OCI-LY1 (cell line): ENCODE results near the gene HNRNPM.

Experiments
- H2AFZ ChIP-seq: fragments of 200-600 bp; sonication (generic), shearing (Covaris generic); 2 replicates; pipeline ENCODE4 v1.6.0; 2014; ENCODE audit warnings: antibody characterized with exemption, mild to moderate bottlenecking, low read length
- H3F3A ChIP-seq: fragments of 200-600 bp; sonication (generic), shearing (Covaris generic); 2 replicates; pipeline ENCODE4 v1.6.0; 2014; ENCODE audit warnings: mild to moderate bottlenecking, antibody characterized with exemption, low read length, moderate library complexity; ENCODE audit not compliant: insufficient read depth
- H3K27ac ChIP-seq: fragments of 200-600 bp; sonication (generic); 2 replicates; pipeline ENCODE4 v1.5.1; 2014; ENCODE audit warnings: low read length, mixed run types, mild to moderate bottlenecking, low read depth; ENCODE audit not compliant: poor library complexity, severe bottlenecking
- H3K27me3 ChIP-seq: fragments of 200-600 bp; sonication (generic); 2 replicates; pipeline ENCODE4 v1.6.0; 2014; ENCODE audit warnings: antibody characterized with exemption, mild to moderate bottlenecking, low read length, moderate library complexity; ENCODE audit not compliant: insufficient read depth
- H3K36me3 ChIP-seq: fragments of 200-600 bp; sonication (generic); 2 replicates; pipeline ENCODE4 v1.6.1; 2014; ENCODE audit warnings: mild to moderate bottlenecking, antibody characterized with exemption, low read length, moderate library complexity, mixed read lengths; ENCODE audit not compliant: insufficient read depth
- H3K4me1 ChIP-seq: fragments of 200-600 bp; sonication (generic); 2 replicates; pipeline ENCODE4 v1.5.1; 2014; ENCODE audit warnings: mild to moderate bottlenecking, low read length, moderate library complexity; ENCODE audit not compliant: insufficient read depth, severe bottlenecking
- H3K4me2 ChIP-seq: fragments of 200-600 bp; sonication (generic), shearing (Covaris generic); 2 replicates; pipeline ENCODE4 v1.6.1; 2014; ENCODE audit warnings: low read length
- H3K4me3 ChIP-seq: fragments of 200-600 bp; sonication (generic); 2 replicates; pipeline ENCODE4 v1.5.1; 2014; ENCODE audit warnings: low read length, low read depth, mild to moderate bottlenecking, mixed read lengths; ENCODE audit not compliant: poor library complexity, severe bottlenecking
- H3K79me2 ChIP-seq: fragments of 200-600 bp; shearing (Covaris generic); 2 replicates; pipeline ENCODE4 v1.6.1; 2016; ENCODE audit warnings: mixed run types, low read length, mixed read lengths; ENCODE audit not compliant: insufficient read depth
- H3K9ac ChIP-seq: fragments of 200-600 bp; sonication (generic), shearing (Covaris generic); 2 replicates; pipeline ENCODE4 v1.6.1; 2014; ENCODE audit warnings: mild to moderate bottlenecking, low read length, mixed read lengths
- H3K9me2 ChIP-seq: fragments of 200-600 bp; sonication (generic), shearing (Covaris generic); 2 replicates; pipeline ENCODE4 v1.6.1; 2014; ENCODE audit warnings: low read depth, mild to moderate bottlenecking, low read length, mixed read lengths
- H3K9me3 ChIP-seq: fragments of 200-600 bp; shearing (Covaris generic); 2 replicates; pipeline ENCODE4 v1.6.1; 2014; ENCODE audit warnings: low read length, mixed read lengths
- H4K20me1 ChIP-seq: fragments of 200-600 bp; sonication (generic), shearing (Covaris generic); 2 replicates; pipeline ENCODE4 v1.6.0; 2016; ENCODE audit warnings: mild to moderate bottlenecking, low read length; ENCODE audit not compliant: insufficient read depth
- EZH2 ChIP-seq: fragments of 200-600 bp; sonication (generic), shearing (Covaris generic); IDR thresholded peaks from 2 replicates; pipeline ENCODE4 v1.8.0; 2017; ENCODE audit warnings: borderline replicate concordance, mixed run types, mild to moderate bottlenecking, antibody characterized with exemption, low read length, moderate library complexity, mixed read lengths
- TF ChIP-seq, protein P1 (sequence below): fragments of 200-600 bp; sonication (generic), shearing (Covaris generic); IDR thresholded peaks from 2 replicates; pipeline ENCODE4 v1.5.1; 2017; ENCODE audit warnings: mild to moderate bottlenecking, antibody characterized with exemption, low read length, moderate library complexity, mixed read lengths

HNRNPM gene

DNA sequence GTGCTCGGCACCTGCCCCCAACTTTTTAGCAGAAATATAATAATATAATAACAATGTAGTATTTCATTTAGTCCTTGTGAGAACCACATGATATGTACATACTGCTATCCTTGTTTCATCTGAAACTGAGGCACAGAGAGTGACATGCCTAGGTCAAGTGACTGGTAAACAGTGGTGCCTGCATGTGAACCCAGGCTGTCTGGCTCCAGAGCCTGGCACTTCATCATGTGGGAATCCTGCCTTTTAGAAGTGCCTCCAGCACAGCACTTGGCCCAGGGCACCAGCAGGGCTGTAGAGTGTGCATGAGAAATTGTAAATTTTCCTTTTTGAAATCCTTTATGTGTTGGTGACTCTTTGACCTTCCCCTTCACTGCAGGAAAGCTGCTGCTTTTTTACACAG lies 30.2 kb downstream of the HNRNPM start:
- peaks cover 5% of the 10 kb centered on the region; the same call in 1 of the 2 replicates for H4K20me1 ChIP-seq
- no peaks in the 10 kb centered on the region for H3K9me2 ChIP-seq
- H3K27me3 ChIP-seq: no peaks in the 10 kb centered on the region
- H3K9me3 ChIP-seq: no peaks in the 10 kb centered on the region
- H3K4me2 ChIP-seq: no peak overlapping the region
- peaks cover 90% of the 10 kb centered on the region for H3K36me3 ChIP-seq
- peak overlapping the region; percentile 92 for H3K27ac ChIP-seq
- H3K9ac ChIP-seq: no peak overlapping the region
- no peak overlapping the region for H3K4me3 ChIP-seq
- H3K4me1 ChIP-seq: peaks cover 36% of the 10 kb centered on the region
- H3K79me2 ChIP-seq: peaks cover 38% of the 10 kb centered on the region
- no peak overlapping the region for H2AFZ ChIP-seq
- peaks cover 4% of the 10 kb centered on the region; the same call in 1 of the 2 replicates for H3F3A ChIP-seq
- TF ChIP-seq, protein P1, sequence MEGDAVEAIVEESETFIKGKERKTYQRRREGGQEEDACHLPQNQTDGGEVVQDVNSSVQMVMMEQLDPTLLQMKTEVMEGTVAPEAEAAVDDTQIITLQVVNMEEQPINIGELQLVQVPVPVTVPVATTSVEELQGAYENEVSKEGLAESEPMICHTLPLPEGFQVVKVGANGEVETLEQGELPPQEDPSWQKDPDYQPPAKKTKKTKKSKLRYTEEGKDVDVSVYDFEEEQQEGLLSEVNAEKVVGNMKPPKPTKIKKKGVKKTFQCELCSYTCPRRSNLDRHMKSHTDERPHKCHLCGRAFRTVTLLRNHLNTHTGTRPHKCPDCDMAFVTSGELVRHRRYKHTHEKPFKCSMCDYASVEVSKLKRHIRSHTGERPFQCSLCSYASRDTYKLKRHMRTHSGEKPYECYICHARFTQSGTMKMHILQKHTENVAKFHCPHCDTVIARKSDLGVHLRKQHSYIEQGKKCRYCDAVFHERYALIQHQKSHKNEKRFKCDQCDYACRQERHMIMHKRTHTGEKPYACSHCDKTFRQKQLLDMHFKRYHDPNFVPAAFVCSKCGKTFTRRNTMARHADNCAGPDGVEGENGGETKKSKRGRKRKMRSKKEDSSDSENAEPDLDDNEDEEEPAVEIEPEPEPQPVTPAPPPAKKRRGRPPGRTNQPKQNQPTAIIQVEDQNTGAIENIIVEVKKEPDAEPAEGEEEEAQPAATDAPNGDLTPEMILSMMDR: no peak
- TF ChIP-seq EZH2: no peak

DNA sequence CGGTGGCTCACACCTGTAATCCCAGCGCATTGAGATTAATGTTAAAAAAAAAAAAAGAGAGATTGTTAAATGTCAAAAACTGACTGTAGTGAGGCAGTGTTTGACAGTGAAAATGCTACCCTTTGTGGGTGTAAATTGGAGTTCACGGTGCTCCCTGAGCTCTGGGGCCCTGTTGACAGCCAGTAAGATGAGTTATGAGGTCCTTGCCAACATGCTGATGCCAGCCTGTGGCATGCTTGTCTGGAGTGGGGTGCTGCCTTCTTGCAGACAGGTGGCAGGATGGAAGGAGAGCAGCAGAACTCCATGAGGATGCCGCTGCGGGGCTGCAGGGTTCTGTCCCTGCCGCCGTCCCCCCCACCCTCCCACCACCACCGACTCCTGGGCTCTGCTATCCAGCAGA lies 31.7 kb downstream of the HNRNPM start:
- peaks cover 4% of the 10 kb centered on the region; the same call in 1 of the 2 replicates for H3F3A ChIP-seq
- no peak overlapping the region for H3K4me3 ChIP-seq
- no peak for TF ChIP-seq EZH2
- TF ChIP-seq, protein P1: no peak
- H3K79me2 ChIP-seq: peaks cover 38% of the 10 kb centered on the region
- no peaks in the 10 kb centered on the region for H3K9me3 ChIP-seq
- peaks cover 36% of the 10 kb centered on the region for H3K4me1 ChIP-seq
- H4K20me1 ChIP-seq: peaks cover 5% of the 10 kb centered on the region; the same call in 1 of the 2 replicates
- no peaks in the 10 kb centered on the region for H3K27me3 ChIP-seq
- H3K27ac ChIP-seq: no peak overlapping the region
- H3K9me2 ChIP-seq: no peaks in the 10 kb centered on the region
- no peak overlapping the region for H3K4me2 ChIP-seq
- H3K36me3 ChIP-seq: peaks cover 89% of the 10 kb centered on the region
- H3K9ac ChIP-seq: no peak overlapping the region
- H2AFZ ChIP-seq: no peak overlapping the region

DNA sequence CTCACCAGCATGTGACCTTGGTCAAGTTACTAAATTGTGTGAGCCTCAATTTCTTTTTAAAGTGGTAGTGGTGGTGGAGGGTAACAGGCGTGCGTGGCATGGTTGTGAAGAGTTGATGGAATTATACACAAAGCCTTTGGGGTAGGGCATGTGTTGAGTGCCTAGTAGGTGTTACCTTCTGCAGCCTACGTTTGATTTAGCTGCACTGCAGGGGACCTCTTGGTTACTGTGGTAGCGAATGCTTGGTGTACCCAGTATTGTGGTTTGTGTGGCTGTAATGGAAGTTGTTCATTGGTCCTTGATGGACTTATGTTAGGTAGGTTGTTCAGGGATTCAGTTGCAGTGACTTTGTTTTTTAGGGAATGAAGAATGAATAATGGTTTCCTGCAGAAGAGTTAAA lies 33.1 kb downstream of the HNRNPM start:
- Histone ChIP-seq H3K27me3 (no peaks in the 10 kb centered on the region), H3K27ac (no peak overlapping the region), H3K36me3 (peaks cover 89% of the 10 kb centered on the region)

More for the DNA sequence above, 33.1 kb downstream of the HNRNPM start:
- H3F3A ChIP-seq: peaks cover 4% of the 10 kb centered on the region; the same call in 1 of the 2 replicates
- H3K4me3 ChIP-seq: no peak overlapping the region
- peaks cover 5% of the 10 kb centered on the region; the same call in 1 of the 2 replicates for H4K20me1 ChIP-seq
- H3K4me1 ChIP-seq: peaks cover 25% of the 10 kb centered on the region
- H2AFZ ChIP-seq: no peak overlapping the region
- no peak for TF ChIP-seq EZH2
- TF ChIP-seq, protein P1: no peak
- peaks cover 38% of the 10 kb centered on the region for H3K79me2 ChIP-seq
- H3K4me2 ChIP-seq: no peak overlapping the region
- no peaks in the 10 kb centered on the region for H3K9me2 ChIP-seq
- no peak overlapping the region for H3K9ac ChIP-seq
- H3K9me3 ChIP-seq: no peaks in the 10 kb centered on the region
